HepG2 (cell line): ENCODE results near the gene DQX1. TPM values are rescaled to one million over a fixed set of nuclear protein-coding genes. Genes with fewer than 3 reads are reported as not detected.

Experiments used
- GABPA ChIP-seq, 2 experiments: IDR thresholded peaks; 2 replicates each; pipeline ENCODE4 v1.6.1; 2011 to 2016; ENCODE audit warnings: low read depth in 2 of 2, low read length in 1 of 2, missing biosample characterization in 1 of 2, missing genetic modification characterization in 1 of 2
- KDM3A ChIP-seq: IDR thresholded peaks from 2 replicates; pipeline ENCODE4 v1.6.1; 2018; ENCODE audit warnings: low read depth, missing compliant biosample characterization
- MAFG ChIP-seq: sonication (generic); formaldehyde crosslinking; IDR thresholded peaks from 2 replicates; pipeline ENCODE4 v1.5.1; 2020; ENCODE audit warnings: mild to moderate bottlenecking, missing genetic modification reagents
- NONO ChIP-seq, 2 experiments: fragments of 450-650 bp in 1 of 2; sonication (generic) in 1 of 2; formaldehyde crosslinking in 1 of 2; IDR thresholded peaks in 1 of 2; conservative IDR thresholded peaks in 1 of 2; 2 replicates each; pipeline versions ENCODE4 v1.6.1 to v1.8.0; 2017 to 2022; ENCODE audit warnings: mild to moderate bottlenecking in 1 of 2, missing genetic modification reagents in 1 of 2, moderate library complexity in 1 of 2
- SMYD3 ChIP-seq: sonication (generic); formaldehyde crosslinking; IDR thresholded peaks from 2 replicates; pipeline ENCODE4 v1.8.1; 2023; ENCODE audit warnings: mild to moderate bottlenecking, missing genetic modification reagents
- SP5 ChIP-seq: IDR thresholded peaks from 2 replicates; pipeline ENCODE4 v1.6.1; 2016; ENCODE audit warnings: low read depth, borderline replicate concordance
- SRSF4 ChIP-seq: fragments of 200-400 bp; formaldehyde crosslinking; IDR thresholded peaks from one replicate; pipeline ENCODE4 v1.6.1; 2018; ENCODE audit warnings: mild to moderate bottlenecking, low read depth, low read length, moderate library complexity; ENCODE audit not compliant: poor library complexity, severe bottlenecking
- ZC3H13 ChIP-seq: sonication (generic); formaldehyde crosslinking; IDR thresholded peaks from 2 replicates; pipeline ENCODE4 v1.8.1; 2023; ENCODE audit warnings: mild to moderate bottlenecking, missing genetic modification reagents, moderate library complexity
- ZFP82 ChIP-seq: sonication (generic); formaldehyde crosslinking; IDR thresholded peaks from 2 replicates; pipeline ENCODE4 v1.5.1; 2020; ENCODE audit warnings: mild to moderate bottlenecking, missing genetic modification reagents, borderline replicate concordance
- ZKSCAN5 ChIP-seq: sonication (generic); formaldehyde crosslinking; IDR thresholded peaks from 2 replicates; pipeline ENCODE4 v1.5.1; 2020; ENCODE audit warnings: mild to moderate bottlenecking, missing genetic modification reagents
- ZNF232 ChIP-seq: sonication (generic); formaldehyde crosslinking; IDR thresholded peaks from 2 replicates; pipeline ENCODE4 v1.4.0; 2020; ENCODE audit warnings: missing genetic modification reagents, borderline replicate concordance
- ZNF549 ChIP-seq: sonication (generic); formaldehyde crosslinking; IDR thresholded peaks from 2 replicates; pipeline ENCODE4 v1.5.0; 2020; ENCODE audit warnings: missing genetic modification reagents
- ZNF569 ChIP-seq: sonication (generic); formaldehyde crosslinking; IDR thresholded peaks from 2 replicates; pipeline ENCODE4 v1.5.0; 2020; ENCODE audit warnings: mild to moderate bottlenecking, missing genetic modification reagents, moderate library complexity, borderline replicate concordance
- ZSCAN21 ChIP-seq: sonication (generic); formaldehyde crosslinking; IDR thresholded peaks from 2 replicates; pipeline ENCODE4 v1.8.0; 2022; ENCODE audit warnings: mild to moderate bottlenecking, missing genetic modification reagents, moderate library complexity, borderline replicate concordance
- polyA plus RNA-seq, 8 experiments: library from polyadenylated mRNA; depleted of rRNA in 3 of 8; stranded (reverse) in 7 of 8; unstranded in 1 of 8; fragments of >200 nt; fragmentation: Illumina TruSeq in 4 of 8; extraction: Trizol in 4 of 8; gene quantifications; 2 replicates each; pipeline versions ENCODE4 v1.2.1 to v1.2.3, GENCODE V29; 2011 to 2016; ENCODE audit warnings: low read depth in 4 of 8, missing spikeins in 1 of 8, mixed read lengths in 1 of 8; ENCODE audit not compliant: insufficient read depth in 1 of 8
- total RNA-seq, 5 experiments: library from RNA; depleted of rRNA; stranded (reverse); fragments of >200 nt; fragmentation: Illumina TruSeq; extraction: Trizol; gene quantifications; 2 replicates each; pipeline ENCODE4 v1.2.3, GENCODE V29; 2016; ENCODE audit warnings: low read depth in 1 of 5
- TF ChIP-seq, protein P1 (sequence below): sonication (generic); formaldehyde crosslinking; IDR thresholded peaks from 2 replicates; pipeline ENCODE4 v1.4.0; 2020; ENCODE audit warnings: mild to moderate bottlenecking, missing genetic modification reagents, borderline replicate concordance
- TF ChIP-seq, protein P2 (sequence below): sonication (generic); formaldehyde crosslinking; IDR thresholded peaks from 2 replicates; pipeline ENCODE4 v1.8.0; 2022; ENCODE audit warnings: missing genetic modification reagents, low read depth, mild to moderate bottlenecking, borderline replicate concordance
- TF ChIP-seq, protein P3 (sequence below): sonication (generic); formaldehyde crosslinking; IDR thresholded peaks from 2 replicates; pipeline ENCODE4 v1.8.1; 2023; ENCODE audit warnings: missing genetic modification reagents, mild to moderate bottlenecking, borderline replicate concordance
- TF ChIP-seq, protein P4 (sequence below): sonication (generic); formaldehyde crosslinking; IDR thresholded peaks from 2 replicates; pipeline ENCODE4 v1.4.0; 2020; ENCODE audit warnings: low read depth, missing genetic modification reagents

The DQX1 gene
- total and polyA plus RNA-seq, 2 of the 13 experiments (the other 11 are each of a cell fraction or from before 2014, with no cell fraction given) = 27.6 to 89.8 TPM

DNA sequence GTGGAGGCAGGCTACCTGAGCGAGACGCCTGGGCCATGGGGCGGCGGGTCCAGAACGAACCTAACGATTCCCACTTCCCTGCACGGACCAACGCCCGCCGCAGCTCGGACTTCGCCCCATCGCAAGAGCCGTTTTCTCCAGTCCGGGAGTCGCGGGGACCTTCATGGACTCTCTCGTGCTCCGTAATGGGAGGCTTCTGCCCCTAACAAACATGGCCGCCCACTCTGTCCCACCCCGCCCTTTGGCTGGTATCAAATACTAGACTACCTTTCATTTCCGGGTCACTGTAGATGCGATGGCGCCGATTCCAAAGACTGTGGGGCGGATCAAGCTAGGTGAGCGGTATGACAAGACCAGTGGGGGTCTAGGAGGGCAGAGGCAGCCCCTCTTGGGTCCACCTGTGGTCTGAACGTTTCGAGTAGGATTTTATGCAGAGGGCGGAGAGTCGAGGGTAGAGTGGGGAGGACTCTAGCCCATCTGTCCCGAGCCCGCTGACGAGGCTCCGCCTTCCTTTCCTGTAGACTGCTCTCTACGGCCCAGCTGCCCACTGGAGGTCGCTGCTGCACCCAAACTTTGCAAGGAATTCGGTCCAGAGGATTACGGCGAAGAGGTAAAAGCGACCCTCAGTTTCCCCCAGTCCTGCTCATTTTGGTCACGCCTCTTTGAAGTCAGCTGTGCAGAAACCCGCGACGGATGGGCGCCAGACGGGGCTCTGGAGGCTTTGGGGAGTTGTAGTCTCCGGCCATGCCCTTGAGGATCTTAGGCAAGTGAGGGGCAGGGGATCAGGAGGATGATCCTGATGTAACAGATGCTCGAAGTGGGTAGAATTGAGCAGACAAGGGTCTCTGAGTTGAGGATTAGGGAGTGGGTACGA lies 43.0 kb downstream of the DQX1 start, which contains the start of the genes CCDC142 and TTC31 (continued):
- TF ChIP-seq, protein P1, sequence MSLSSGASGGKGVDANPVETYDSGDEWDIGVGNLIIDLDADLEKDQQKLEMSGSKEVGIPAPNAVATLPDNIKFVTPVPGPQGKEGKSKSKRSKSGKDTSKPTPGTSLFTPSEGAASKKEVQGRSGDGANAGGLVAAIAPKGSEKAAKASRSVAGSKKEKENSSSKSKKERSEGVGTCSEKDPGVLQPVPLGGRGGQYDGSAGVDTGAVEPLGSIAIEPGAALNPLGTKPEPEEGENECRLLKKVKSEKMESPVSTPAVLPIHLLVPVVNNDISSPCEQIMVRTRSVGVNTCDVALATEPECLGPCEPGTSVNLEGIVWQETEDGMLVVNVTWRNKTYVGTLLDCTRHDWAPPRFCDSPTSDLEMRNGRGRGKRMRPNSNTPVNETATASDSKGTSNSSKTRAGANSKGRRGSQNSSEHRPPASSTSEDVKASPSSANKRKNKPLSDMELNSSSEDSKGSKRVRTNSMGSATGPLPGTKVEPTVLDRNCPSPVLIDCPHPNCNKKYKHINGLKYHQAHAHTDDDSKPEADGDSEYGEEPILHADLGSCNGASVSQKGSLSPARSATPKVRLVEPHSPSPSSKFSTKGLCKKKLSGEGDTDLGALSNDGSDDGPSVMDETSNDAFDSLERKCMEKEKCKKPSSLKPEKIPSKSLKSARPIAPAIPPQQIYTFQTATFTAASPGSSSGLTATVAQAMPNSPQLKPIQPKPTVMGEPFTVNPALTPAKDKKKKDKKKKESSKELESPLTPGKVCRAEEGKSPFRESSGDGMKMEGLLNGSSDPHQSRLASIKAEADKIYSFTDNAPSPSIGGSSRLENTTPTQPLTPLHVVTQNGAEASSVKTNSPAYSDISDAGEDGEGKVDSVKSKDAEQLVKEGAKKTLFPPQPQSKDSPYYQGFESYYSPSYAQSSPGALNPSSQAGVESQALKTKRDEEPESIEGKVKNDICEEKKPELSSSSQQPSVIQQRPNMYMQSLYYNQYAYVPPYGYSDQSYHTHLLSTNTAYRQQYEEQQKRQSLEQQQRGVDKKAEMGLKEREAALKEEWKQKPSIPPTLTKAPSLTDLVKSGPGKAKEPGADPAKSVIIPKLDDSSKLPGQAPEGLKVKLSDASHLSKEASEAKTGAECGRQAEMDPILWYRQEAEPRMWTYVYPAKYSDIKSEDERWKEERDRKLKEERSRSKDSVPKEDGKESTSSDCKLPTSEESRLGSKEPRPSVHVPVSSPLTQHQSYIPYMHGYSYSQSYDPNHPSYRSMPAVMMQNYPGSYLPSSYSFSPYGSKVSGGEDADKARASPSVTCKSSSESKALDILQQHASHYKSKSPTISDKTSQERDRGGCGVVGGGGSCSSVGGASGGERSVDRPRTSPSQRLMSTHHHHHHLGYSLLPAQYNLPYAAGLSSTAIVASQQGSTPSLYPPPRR (CRISPR knock-in tag) = peak; percentile 72
- TF ChIP-seq ZC3H13 (CRISPR knock-in tag) (peak; percentile 98), SRSF4 (no peak), ZFP82 (CRISPR knock-in tag) (peak; percentile 93; the same call in 1 of the 2 replicates), SMYD3 (CRISPR knock-in tag) (peak; percentile 26), ZNF549 (CRISPR knock-in tag) (no peak), ZNF232 (no peak; the same call in 1 of the 2 replicates), NONO (IDR thresholded peaks at IDR 0.05) (no peak), NONO (CRISPR knock-in tag; conservative IDR thresholded peaks at IDR 0.05) (peak; percentile 93), ZKSCAN5 (CRISPR knock-in tag) (no peak), ZNF569 (CRISPR knock-in tag) (0 out of 2 replicates have a peak, but pooled peaks have one; percentile 61), SP5 (CRISPR knock-in tag) (peak; percentile 83), GABPA (IDR thresholded peaks at IDR 0.05; ENCODE audit: low read depth, low read length) (peak; percentile 73), GABPA (CRISPR knock-in tag; IDR thresholded peaks at IDR 0.05; ENCODE audit: low read depth) (peak; percentile 99), KDM3A (CRISPR knock-in tag) (peak; percentile 72), MAFG (CRISPR knock-in tag) (no peak), ZSCAN21 (peak; percentile 21; the same call in 1 of the 2 replicates)
- TF ChIP-seq, protein P2, sequence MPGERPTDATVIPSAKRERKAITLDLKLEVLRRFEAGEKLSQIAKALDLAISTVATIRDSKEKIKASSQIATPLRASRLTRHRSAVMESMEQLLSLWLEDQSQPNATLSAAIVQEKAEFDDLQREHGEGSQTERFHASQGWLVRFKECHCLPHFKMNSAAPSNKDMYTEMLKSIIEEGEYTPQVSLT (CRISPR knock-in tag) = peak; percentile 96
- TF ChIP-seq, protein P3, sequence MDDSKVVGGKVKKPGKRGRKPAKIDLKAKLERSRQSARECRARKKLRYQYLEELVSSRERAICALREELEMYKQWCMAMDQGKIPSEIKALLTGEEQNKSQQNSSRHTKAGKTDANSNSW (CRISPR knock-in tag) = peak; percentile 44; the same call in 1 of the 2 replicates
- TF ChIP-seq, protein P4, sequence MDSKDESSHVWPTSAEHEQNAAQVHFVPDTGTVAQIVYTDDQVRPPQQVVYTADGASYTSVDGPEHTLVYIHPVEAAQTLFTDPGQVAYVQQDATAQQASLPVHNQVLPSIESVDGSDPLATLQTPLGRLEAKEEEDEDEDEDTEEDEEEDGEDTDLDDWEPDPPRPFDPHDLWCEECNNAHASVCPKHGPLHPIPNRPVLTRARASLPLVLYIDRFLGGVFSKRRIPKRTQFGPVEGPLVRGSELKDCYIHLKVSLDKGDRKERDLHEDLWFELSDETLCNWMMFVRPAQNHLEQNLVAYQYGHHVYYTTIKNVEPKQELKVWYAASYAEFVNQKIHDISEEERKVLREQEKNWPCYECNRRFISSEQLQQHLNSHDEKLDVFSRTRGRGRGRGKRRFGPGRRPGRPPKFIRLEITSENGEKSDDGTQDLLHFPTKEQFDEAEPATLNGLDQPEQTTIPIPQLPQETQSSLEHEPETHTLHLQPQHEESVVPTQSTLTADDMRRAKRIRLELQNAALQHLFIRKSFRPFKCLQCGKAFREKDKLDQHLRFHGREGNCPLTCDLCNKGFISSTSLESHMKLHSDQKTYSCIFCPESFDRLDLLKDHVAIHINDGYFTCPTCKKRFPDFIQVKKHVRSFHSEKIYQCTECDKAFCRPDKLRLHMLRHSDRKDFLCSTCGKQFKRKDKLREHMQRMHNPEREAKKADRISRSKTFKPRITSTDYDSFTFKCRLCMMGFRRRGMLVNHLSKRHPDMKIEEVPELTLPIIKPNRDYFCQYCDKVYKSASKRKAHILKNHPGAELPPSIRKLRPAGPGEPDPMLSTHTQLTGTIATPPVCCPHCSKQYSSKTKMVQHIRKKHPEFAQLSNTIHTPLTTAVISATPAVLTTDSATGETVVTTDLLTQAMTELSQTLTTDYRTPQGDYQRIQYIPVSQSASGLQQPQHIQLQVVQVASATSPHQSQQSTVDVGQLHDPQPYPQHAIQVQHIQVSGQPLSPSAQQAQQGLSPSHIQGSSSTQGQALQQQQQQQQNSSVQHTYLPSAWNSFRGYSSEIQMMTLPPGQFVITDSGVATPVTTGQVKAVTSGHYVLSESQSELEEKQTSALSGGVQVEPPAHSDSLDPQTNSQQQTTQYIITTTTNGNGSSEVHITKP (CRISPR knock-in tag) = peak; percentile 71; the same call in 1 of the 2 replicates
